BE2C (cell line): Measurements from ENCODE around the gene CAMTA1.

Experiments
- DNase-seq: peaks from one replicate; pipeline ENCODE4 v3.0.0-alpha.2; 2020
- H3K27me3 ChIP-seq: fragments of 250-450 bp; sonication (Bioruptor Pico); 2 replicates; pipeline ENCODE4 v1.5.1; 2020; ENCODE audit warnings: mild to moderate bottlenecking
- H3K36me3 ChIP-seq: fragments of 250-450 bp; sonication (Bioruptor Pico); 2 replicates; pipeline ENCODE4 v1.5.1; 2020; ENCODE audit warnings: mild to moderate bottlenecking
- H3K4me1 ChIP-seq: fragments of 250-450 bp; sonication (Bioruptor Pico); 2 replicates; pipeline ENCODE4 v1.5.1; 2020
- H3K4me3 ChIP-seq: 2 replicates; pipeline ENCODE4 v1.5.1; 2011; ENCODE audit warnings: low read depth, low read length
- H3K9me3 ChIP-seq: fragments of 250-450 bp; sonication (Bioruptor Pico); 2 replicates; pipeline ENCODE4 v1.5.1; 2020
- CTCF ChIP-seq: IDR thresholded peaks from 2 replicates; pipeline ENCODE4 v1.5.1; 2012; ENCODE audit warnings: mild to moderate bottlenecking, low read depth, low read length

CAMTA1 gene

GRCh38 chr1:7471836-7472235 is 686.6 kb downstream of the CAMTA1 start:
- DNase-seq = no peak
- Histone ChIP-seq H3K4me3 (no peak overlapping the region), H3K27me3 (no peaks in the 10 kb centered on the region), H3K36me3 (no peaks in the 10 kb centered on the region), H3K4me1 (peaks cover 31% of the 10 kb centered on the region), H3K9me3 (no peaks in the 10 kb centered on the region)
- no peak for TF ChIP-seq CTCF

GRCh38 chr1:7473223-7474142 is 688.2 kb downstream of the CAMTA1 start:
- DNase-seq = no peak
- H3K27me3 ChIP-seq = no peaks in the 10 kb centered on the region
- H3K9me3 ChIP-seq = no peaks in the 10 kb centered on the region
- no peaks in the 10 kb centered on the region for H3K36me3 ChIP-seq
- TF ChIP-seq CTCF = no peak
- peaks cover 43% of the 10 kb centered on the region for H3K4me1 ChIP-seq
- H3K4me3 ChIP-seq = no peak overlapping the region

GRCh38 chr1:7474143-7474490 is 688.9 kb downstream of the CAMTA1 start:
- Histone ChIP-seq H3K36me3 (no peaks in the 10 kb centered on the region), H3K4me1 (peaks cover 49% of the 10 kb centered on the region), H3K27me3 (no peaks in the 10 kb centered on the region), H3K4me3 (no peak overlapping the region), H3K9me3 (no peaks in the 10 kb centered on the region)
- no peak for TF ChIP-seq CTCF
- no peak for DNase-seq

- DNase-seq = no peak
- Histone ChIP-seq H3K9me3 (no peaks in the 10 kb centered on the region), H3K36me3 (no peaks in the 10 kb centered on the region), H3K4me3 (no peak overlapping the region), H3K27me3 (no peaks in the 10 kb centered on the region), H3K4me1 (peaks cover 43% of the 10 kb centered on the region)
- TF ChIP-seq CTCF = no peak
These were observed 689.7 kb downstream of the CAMTA1 start for GRCh38 chr1:7474786-7475502.

GRCh38 chr1:7475691-7476090 is 690.4 kb downstream of the CAMTA1 start:
- no peak for TF ChIP-seq CTCF
- DNase-seq = no peak
- no peaks in the 10 kb centered on the region for H3K27me3 ChIP-seq
- no peaks in the 10 kb centered on the region for H3K36me3 ChIP-seq
- H3K4me1 ChIP-seq = peaks cover 35% of the 10 kb centered on the region
- H3K4me3 ChIP-seq = no peak overlapping the region
- no peaks in the 10 kb centered on the region for H3K9me3 ChIP-seq

- H3K27me3 ChIP-seq = no peaks in the 10 kb centered on the region
- H3K36me3 ChIP-seq = no peaks in the 10 kb centered on the region
- no peak for TF ChIP-seq CTCF
- H3K4me1 ChIP-seq = peaks cover 30% of the 10 kb centered on the region
- H3K9me3 ChIP-seq = no peaks in the 10 kb centered on the region
- DNase-seq = no peak
- H3K4me3 ChIP-seq = no peak overlapping the region
These were observed 691.1 kb downstream of the CAMTA1 start for GRCh38 chr1:7476402-7476801.
